Hematopoietic multipotent progenitor cell (in vitro differentiated cells): Measurements from ENCODE around the gene KIF1A. TPM values are rescaled to one million over a fixed set of nuclear protein-coding genes. Genes with fewer than 3 reads are reported as not detected.
"Not testable (repeated sequence)": the region's sequence is repeated elsewhere in the genome, so short reads cannot be mapped to it uniquely, and the experiment has no call there.

Source experiments
- DNase-seq, 3 donors: peaks; one replicate each; pipeline ENCODE4 v3.0.0-alpha.2; 2011 to 2015; ENCODE audit warnings: low read depth in 2 of 3, low spot score in 2 of 3
- total RNA-seq: library from RNA; depleted of rRNA; stranded (reverse); fragments of >200 nt; gene quantifications from one replicate; pipeline ENCODE4 v1.2.3, GENCODE V29; 2012

Gene KIF1A
- total RNA-seq, 1 donor = not detected

- DNase-seq = no peak
These were observed 32.2 kb downstream of the KIF1A start for GRCh38 chr2:240787521-240788472.

DNA sequence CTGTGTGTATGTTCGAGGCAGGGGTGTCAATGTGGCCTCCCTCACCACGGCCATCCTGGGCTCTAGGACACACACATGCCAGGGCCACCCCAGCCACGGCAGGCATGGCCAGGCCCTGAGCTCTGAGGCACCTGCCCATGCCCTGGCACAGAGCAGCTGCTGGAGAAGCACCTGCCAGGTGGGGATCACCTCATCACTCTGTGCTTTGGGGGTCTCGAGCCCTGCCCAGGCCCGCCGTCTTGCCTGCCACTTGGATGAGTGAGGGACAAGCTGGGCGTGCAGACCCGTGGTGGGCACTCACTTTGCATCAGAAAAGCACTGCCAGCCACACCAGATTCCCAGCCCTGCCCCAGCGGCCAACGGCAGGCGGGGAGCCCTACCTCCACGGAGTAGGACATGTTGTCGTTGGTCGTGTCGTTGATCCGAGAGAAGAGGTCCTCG lies 33.1 kb downstream of the KIF1A start:
- DNase-seq = no peak

DNA sequence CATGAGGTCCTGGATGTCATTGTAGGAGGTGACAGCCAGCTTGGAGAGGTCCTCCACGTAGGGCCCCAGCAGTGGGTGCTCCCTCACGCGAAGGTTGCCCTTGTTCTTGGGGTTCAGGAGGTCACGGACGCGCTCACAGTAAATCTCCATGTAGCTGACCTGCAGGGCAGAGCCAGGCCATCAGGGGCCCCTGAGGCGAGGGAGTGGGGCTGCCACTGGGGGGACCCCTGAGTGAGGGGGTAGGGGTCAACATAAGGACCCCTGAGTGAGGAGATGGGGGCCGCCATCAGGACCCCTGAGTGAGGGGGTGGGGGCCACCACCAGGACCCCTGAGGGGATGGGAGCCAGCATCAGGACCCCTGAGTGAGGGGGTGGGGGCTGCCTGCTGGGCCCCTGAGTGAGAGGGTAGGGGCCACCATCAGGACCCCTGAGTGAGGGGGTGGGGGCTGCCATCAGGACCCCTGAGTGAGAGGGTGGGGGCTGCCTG lies 33.6 kb downstream of the KIF1A start:
- no peak for DNase-seq

DNA sequence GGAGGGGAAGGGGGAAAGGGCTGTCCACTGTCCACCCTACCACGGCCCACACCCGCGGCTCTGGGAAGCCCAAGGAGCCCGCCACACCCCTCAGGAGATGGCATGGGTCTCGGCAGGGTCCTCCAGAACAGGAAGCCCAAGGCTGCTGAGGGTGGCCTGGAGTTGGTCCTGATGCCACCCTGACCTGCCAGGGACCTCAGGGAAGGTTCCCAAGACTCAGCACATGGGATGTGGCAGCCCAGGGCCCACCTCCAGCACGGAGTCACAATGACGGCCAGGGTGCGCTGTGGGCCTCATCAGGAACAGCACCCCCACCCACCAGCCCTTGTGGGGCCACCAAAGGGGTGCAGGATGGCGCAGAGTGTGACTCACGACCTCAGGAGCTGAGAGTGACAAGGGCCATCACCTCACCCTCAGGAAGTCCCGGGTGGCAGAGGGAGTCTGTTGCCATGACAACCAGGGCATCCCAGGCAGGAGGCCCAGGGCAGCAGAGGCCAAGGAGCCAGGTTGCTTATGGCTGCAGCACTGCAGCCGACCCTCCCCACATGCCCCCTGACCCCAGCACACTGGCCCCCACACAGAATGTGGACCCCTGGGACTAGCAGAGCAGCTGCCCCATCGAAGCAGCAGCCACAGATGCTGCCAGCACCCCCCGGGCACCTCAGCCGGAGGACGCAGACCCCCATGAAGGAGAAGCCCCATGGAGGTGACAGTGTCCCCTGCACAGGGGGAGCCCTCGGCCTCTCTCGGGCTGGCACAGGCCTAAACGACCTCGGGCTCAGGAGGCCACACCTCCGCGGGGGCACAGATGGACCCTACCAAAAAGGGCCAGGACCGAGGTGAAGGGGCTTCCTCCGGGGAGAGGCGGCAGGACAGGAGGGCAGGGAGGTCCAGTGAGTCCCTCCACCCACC lies 34.3 kb downstream of the KIF1A start:
- DNase-seq = no peak

DNA sequence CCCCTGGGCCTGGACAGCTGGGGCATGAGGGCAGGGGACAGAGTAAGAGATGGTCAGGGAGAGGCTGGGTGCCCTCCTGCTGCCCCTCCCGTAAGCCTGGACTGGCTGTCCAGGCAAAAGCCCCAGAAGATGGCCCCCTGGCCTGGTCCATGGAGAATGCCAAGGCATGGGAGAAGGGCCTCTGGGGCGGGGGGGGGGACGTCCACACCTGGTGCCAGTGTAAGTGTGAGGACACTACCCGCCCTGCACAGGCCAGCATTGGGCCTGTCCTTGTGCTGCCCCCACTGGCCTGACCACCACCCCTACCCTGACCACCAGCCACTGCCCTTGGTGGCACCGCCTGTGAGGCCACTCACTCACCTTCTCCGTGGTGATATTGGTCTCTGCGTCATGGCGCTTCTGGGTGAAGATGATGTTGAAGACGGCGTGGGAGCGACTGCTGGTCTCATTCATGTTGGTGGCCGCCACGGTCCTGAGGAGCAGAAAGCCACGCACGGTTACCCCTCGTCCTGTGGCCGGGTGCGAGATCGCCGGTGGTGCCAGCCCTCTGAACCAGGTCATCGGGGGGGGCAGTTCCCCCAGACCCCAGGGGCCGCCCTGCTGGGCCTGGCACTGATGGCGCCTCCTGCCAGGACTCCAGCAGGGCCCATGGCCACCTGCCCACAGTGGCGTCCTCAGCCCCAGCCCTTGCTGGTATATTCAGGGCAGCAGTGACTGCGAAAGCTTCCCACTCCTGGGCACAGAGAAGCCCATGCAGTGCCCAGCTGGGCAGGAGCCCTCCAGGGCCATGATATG lies 35.2 kb downstream of the KIF1A start:
- no peak for DNase-seq

DNA sequence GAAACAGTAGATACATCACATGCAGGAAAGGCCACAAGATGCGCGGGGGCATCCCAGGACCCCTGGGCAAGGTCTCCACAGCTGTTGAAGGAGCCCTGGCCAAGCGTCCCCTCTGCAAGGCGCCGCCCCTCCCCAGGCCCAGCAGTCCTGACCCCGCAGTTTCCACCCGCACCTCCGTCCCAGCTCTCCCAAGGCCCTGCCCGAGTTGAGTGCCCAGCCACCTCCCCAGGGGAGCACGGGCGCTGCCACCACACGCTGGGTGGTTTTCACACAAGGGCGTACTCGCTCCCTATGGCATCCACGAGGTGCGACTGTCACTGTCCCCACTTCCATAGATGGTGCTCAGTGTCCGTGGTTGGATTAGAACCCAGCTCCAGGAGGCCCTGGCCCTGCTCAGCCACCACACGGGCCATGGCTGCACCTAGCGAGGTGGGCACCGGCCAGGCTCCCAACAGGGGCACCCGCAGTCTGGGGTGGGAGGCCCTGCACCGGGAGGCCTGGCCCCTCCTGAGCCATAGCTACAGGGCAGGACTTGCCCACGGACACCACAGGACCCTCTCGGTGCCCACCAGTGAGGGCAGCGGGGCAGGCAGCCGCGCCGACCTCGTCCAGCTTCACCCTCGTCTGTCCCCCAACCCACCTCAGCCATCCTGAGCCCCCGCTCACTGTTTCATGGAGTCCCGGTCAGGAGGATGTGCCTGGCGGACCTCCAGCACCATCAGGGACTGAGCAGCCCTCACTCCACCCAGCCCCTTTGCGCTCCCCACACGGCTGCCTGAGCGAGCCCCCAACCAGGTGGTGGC lies 36.0 kb downstream of the KIF1A start:
- no peak for DNase-seq

- no peak for DNase-seq
These were observed 36.9 kb downstream of the KIF1A start for GRCh38 chr2:240782886-240783818.

DNA sequence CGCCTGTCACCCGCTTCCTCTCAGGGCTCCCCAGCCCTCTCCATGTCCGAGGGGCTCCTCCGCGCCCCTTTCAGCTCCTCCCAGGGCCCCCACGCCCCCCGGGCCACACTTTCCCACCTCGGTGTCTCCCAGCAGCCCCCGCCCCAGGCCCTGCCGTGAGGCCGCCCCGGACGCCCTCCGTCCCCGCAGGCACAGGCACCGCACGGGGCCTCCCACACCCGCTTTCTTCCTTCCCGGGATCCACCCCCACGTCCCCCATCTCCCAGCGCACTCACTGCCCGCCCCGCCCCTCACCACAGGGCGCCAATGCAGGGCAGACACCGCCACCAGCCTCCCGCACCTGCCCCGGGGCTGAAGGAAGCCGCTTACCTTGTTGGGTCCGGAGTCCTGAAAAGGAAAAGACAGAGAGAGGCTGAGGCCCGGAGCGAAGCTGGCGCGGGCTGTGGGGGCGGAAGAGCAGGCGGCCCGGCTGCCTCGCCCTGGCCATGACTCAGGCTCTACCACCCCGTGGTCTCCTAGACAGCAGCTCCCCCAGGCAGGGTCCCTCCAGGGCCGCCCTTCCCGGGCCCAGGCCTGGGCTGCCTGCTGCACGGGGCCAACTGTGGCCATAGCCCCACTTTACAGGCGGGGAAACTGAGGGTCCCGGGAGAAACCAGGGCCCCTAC lies 37.7 kb downstream of the KIF1A start:
- DNase-seq = no peak

- no peak for DNase-seq
These were observed 38.4 kb downstream of the KIF1A start for GRCh38 chr2:240781471-240782220.

GRCh38 chr2:240780023-240780700 lies 39.9 kb downstream of the KIF1A start:
- DNase-seq = no peak

- not testable (repeated sequence) for DNase-seq
These were observed 40.7 kb downstream of the KIF1A start for GRCh38 chr2:240779250-240779832.

DNA sequence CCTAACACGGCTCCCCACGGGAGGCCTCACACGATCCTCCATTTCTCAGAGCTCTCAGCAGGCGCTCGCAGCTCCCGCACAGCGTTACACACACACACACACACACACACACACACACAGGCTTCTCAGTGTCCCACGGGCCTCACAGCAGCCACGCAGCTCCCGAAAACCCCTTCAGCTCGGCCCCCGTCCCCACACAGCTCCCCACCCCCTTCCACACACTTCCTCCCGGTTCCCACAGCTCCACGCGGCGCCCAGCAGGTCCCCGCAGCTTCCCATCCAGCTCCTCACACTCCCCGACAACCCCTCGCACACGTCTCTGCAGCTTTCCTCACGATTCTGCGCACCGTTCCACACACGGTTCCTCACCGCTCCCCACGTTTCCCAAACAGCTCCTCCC lies 41.6 kb downstream of the KIF1A start:
- DNase-seq = no peak

DNA sequence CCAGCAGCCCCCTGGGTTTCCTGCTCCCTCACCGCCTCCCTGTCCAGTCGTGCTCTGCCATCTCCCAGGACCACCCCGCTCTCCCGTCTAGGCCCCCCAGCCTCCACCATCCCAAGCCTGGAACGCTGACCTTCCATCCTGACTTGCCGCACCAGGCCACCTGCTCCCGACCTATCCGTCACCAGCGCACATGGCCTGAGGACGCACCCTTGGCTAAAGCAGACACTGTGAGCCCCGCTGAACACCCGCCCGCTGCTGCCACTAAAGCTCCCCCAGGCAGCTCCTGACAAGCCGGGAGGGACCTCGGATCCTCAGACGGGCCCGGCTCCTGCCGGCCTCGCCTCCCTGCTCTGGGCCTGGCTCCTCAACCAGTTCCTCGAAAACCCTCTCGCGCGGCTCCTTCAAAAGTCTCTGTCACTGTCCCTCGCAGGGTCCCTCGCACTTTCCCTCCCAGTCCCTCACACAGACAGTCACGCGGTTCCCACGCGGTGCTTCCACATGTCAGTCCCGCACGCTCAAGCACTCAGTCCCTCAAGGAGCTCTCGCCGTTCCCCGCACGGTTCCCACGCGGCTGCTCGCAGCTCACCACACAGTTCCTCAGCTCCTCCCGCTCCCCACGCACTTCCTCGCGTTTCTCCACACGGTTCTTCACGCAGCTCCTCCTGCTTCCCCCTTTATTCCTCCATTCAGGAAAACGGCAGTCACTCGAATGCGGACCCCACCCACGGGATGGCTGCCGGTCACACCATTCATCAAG lies 42.4 kb downstream of the KIF1A start:
- no peak for DNase-seq

GRCh38 chr2:240775905-240776304 lies 44.1 kb downstream of the KIF1A start:
- no peak for DNase-seq

- no peak for DNase-seq
These were observed 45.2 kb downstream of the KIF1A start for GRCh38 chr2:240774856-240775255.

GRCh38 chr2:240769096-240769495 lies 50.9 kb downstream of the KIF1A start:
- no peak for DNase-seq
